ENCODE results near the gene ASTN2.

ASTN2 gene

GRCh38 chr9:117034866-117035265 lies 380.0 kb downstream of the ASTN2 start:
- in situ Hi-C loops (cut with MboI; ENCODE audit: low sequenced_read_pairs), result no loop called here

DNA sequence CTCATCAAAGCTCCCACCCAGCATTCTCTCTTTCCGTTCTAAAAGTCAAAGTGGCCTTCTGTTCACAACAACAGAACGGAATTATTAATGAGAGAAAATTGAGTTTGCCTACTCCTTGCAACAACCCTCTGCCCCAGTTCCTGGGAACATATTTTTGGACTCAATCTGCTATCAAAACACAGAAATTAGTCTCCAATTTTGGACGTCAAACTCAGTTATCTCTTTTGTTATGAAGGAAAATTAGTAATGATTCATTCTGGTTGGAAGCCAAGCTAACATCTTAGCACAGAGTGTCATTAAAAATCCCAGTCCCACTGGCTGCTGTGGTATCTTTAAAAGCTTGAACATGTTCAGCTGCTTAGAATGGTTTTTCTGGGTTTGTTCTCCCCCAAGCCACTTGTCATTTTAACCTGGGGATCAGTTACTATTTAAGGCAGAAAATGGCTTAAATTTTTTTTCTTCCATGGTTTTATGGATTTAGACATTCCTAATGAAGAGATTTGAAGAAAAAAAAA lies 384.5 kb downstream of the ASTN2 start:
- in situ Hi-C loops (cut with MboI; ENCODE audit: low sequenced_read_pairs), result no loop called here

DNA sequence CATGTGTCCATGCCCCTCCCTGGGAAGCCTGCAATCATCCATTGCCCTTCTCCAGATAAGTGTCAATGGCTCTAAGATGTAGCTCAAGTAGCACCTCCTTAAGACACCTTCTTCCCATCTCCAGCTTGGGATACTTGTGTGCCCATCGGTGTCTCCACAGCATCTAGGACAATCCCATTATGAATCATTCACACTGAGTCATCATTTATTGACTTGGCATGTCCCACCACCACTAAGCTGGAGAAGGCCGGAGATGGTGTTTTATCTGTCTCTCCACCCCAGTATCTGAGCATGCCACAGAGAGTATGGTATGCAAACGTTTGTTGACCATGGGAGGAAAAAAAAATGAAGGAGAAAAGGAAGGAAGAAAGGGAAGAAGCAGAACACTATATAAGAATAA lies 385.5 kb downstream of the ASTN2 start:
- in situ Hi-C loops (cut with MboI; ENCODE audit: low sequenced_read_pairs), result no loop called here

DNA sequence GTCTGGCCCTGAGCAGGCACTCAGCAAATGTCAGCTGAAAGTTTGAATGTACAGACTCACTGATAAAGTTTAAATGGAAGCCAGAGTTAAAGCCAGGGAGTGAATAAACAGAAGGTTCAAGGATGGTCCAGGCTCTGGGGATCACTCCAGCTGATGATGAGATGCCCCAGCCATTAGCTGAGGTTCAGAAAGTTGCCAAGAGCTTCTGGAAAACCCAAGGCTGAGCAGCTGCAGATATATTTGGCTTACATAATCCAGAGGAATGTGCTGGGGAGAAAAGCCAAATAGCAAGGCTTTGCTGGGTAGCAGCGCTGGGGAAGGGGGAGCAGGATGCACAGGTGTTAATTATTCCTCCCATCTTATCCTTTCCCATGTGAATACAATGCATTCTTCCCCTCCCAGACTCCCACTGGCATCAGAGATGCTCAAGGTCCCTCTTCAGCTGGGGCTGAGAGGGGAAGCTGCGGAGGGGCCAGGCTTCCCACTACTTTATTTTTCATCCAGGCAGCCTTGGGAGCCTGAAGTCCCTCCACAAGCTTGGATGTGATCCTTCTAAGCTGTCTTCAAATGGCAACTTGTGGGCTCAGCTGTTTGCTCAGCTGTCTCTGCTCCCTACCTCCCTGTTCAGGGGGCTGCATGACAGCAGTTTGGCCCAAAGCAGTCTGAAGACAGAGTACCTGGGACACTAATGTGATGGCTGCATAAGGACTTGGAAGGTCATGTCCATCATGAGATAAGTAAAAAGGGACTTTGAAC lies 386.6 kb downstream of the ASTN2 start:
- in situ Hi-C loops (cut with MboI; ENCODE audit: low sequenced_read_pairs), result no loop called here

DNA sequence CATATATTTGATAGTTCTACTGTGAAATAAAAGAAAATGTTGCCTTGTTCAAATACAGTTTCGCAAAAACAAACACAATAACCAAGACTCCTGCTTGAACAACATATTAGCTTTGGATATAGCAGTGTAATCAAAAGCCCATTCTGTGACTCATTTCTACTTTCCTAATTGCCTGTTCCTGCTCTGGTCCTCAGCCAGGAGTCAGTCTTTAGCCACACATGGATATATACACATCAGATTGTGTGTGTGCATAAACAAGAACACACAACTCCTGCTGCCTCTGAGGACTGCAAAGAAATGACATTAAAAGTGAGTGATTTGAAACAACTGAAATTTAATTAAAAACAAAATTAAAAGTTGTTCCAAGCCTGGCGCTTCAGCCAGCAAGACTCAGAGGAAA lies 393.0 kb downstream of the ASTN2 start:
- in situ Hi-C loops (cut with MboI; ENCODE audit: low sequenced_read_pairs), result no loop called here

DNA sequence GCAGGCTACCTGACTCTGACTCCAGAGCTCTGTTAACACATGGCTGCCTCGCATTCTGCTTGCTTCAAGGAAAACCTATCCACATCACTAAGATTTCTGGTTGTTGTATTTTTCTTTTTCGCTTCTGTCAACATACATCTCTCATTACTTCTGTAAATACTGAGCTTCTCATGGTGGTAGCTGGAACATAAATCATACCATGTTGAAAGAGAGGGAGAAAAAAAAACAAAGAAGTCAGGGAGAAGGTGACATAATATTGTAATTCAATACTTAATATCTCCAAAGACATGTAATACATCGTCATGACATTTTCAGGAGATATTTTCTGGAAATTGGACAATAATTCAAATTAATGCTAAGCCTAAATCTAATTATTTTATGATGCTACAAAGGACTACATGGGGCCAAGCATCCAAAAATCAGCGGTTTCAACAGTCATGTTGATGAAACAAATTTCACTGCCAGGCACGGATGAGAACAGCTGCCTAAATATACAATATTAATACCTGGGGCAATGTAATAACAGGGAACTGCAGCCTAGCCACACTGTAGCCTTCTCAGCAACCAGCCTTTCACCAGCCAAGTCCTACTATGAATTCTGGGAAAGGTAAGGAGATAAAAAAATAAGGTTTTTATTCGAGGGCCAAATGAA lies 395.8 kb downstream of the ASTN2 start:
- in situ Hi-C loops (cut with MboI; ENCODE audit: low sequenced_read_pairs), result no loop called here

GRCh38 chr9:117017414-117017985 lies 397.4 kb downstream of the ASTN2 start:
- in situ Hi-C loops (cut with MboI; ENCODE audit: low sequenced_read_pairs), result no loop called here

DNA sequence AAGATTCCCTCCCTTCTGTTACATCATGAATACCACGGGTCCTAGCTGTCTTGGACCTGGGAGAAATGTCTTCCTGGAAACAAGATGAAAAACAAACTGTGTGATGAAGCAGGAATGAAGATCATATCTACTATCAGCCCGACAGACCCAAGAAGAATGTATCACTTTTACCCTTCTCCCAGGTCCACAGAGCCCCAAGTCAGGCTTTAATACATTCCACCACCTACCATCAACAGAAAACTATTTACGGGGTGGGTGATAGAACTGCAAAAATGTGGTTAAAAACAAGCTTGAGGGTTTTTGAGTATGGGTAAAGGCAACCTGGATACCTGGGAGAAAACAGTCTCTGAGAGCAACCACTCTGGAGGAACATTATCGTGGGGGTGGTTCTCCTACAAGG lies 400.8 kb downstream of the ASTN2 start:
- in situ Hi-C loops (cut with MboI; ENCODE audit: low sequenced_read_pairs), result no loop called here

DNA sequence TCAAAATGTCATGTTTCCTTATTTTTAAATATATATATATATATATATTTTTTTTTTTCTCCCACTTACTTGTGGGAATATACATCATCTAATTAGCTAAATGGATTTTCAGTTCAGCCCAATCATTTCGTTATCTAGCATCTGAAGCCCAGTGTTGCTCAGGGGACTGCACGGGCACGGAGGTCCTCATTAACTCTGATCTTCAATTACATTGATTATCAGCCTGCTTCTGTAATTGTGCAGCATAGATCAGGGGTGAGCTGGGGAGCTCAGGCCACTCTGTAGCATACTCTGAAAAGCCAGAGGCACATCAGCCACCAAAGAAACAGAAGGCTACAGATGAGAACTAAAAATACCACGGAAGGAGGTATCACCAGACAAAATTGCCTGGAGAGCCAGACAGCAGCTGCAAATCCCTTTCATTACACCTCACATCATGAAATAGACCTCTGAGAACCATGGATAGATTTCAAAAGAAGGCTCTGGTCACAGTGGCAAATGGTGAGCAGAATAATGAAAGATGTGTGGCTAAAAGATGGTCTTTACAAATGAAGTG lies 401.3 kb downstream of the ASTN2 start:
- in situ Hi-C loops (cut with MboI; ENCODE audit: low sequenced_read_pairs), result no loop called here

DNA sequence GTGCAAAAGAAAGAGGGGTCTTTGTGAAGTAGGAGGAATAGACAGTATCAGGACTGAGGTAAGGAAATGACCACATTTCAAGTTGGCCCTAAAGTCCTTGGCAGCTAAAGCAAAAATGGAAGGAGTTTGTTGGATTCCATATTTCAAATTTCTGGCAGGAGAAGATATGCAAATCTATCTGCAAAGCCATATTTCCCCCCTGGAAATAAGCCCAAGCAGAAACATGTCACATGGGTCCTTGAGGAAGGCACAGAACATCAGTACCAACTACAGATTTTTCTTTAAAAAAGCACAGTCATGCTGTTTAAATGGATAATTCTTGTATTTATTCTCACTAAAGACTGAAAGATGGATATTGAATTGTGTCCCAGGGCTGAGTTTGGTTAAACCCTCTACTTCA lies 404.8 kb downstream of the ASTN2 start:
- in situ Hi-C loops (cut with MboI; ENCODE audit: low sequenced_read_pairs), result no loop called here

- in situ Hi-C loops (cut with MboI; ENCODE audit: low sequenced_read_pairs), result no loop called here
Observed at GRCh38 chr9:117008876-117009275, 406.0 kb downstream of the ASTN2 start.

- in situ Hi-C loops (cut with MboI; ENCODE audit: low sequenced_read_pairs), result no loop called here
Observed at GRCh38 chr9:117008461-117008860, 406.4 kb downstream of the ASTN2 start.

- in situ Hi-C loops (cut with MboI; ENCODE audit: low sequenced_read_pairs), result no loop called here
Observed at GRCh38 chr9:117002686-117003085, 412.2 kb downstream of the ASTN2 start.

- in situ Hi-C loops (cut with MboI; ENCODE audit: low sequenced_read_pairs), result no loop called here
Observed at GRCh38 chr9:117000834-117001233, 414.0 kb downstream of the ASTN2 start.

- in situ Hi-C loops (cut with MboI; ENCODE audit: low sequenced_read_pairs), result no loop called here
Observed at GRCh38 chr9:117000196-117000723, 414.6 kb downstream of the ASTN2 start.

GRCh38 chr9:116998305-116998704 lies 416.6 kb downstream of the ASTN2 start:
- in situ Hi-C loops (cut with MboI; ENCODE audit: low sequenced_read_pairs), result no loop called here

DNA sequence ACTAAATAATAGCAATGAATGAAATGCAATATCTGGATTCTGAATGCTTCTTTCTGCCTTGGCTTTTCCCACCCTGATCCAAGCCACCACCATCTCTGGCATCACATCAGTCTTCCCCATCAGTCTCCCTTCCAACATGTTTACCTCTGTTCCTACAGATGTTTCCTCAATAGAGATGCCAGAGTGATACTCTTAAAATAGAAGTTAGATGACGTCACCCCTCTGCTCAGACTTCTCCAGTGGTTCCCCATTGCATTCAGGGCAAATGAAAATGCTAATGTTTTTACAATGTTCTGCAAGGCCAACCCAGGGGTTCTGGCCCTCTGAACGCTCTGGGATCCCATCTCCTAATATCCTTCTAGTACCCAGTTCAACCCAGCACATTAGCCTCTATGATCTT lies 422.0 kb downstream of the ASTN2 start:
- in situ Hi-C loops (cut with MboI; ENCODE audit: low sequenced_read_pairs), result no loop called here

- in situ Hi-C loops (cut with MboI; ENCODE audit: low sequenced_read_pairs), result no loop called here
Observed at GRCh38 chr9:116991051-116991450, 423.8 kb downstream of the ASTN2 start.

DNA sequence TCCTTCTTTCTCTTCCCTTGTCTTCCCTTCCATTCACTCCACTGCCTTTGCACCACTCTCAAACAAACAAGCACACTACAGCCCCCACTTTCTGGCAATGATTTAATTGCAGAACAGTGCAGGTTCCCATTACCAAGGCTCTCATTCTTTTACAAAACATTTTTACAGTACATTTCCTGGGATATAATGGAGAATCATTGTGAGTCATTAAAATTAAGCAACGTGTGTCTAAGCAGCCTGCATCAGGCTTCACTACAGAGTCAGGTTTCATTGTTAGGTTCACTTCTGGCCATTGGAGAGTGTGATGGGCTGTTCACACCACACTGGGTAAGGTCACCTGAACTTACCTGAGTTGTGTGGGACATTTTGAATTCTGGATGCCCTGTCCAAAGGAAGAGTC lies 424.3 kb downstream of the ASTN2 start:
- in situ Hi-C loops (cut with MboI; ENCODE audit: low sequenced_read_pairs), result no loop called here

DNA sequence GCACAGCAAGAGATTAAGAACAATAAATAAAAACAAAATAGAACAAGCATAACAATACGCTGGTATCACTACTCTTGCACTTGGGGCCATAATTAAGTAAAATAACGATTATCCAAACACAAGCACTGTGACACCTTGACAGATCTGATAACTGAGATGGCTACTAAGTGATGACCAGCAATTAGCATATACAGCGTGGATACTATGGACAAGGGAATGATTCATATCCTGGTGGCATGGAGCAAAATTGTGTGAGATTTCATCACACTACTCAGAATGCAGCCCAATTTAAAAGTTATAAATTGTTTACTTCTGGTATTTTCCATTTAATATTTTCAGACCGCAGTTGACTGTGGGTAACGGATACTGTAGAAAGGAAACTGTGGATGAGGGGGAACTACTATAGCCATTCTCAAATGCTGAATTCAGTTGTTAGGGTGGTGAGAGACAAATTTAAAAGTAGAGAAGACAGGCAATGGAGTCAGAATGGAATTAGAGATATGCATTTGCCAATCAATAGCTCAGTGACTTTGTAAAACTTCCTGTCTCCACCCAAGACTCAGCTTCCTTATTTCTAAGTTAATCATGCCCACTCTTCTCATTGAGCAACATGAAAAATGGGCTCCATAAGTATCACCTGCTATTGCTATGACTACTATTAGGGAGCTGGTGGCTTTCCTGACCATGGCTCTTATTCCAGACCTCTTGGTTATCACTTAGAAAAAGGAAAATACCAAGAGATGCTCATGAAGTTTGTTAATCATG lies 427.0 kb downstream of the ASTN2 start:
- in situ Hi-C loops (cut with MboI; ENCODE audit: low sequenced_read_pairs), result no loop called here

GRCh38 chr9:116986015-116986414 lies 428.8 kb downstream of the ASTN2 start:
- in situ Hi-C loops (cut with MboI; ENCODE audit: low sequenced_read_pairs), result no loop called here

Data from HL-60/S4 (cell line).